OCI-M1 (cell line): ENCODE results near the gene WNK2.
"Not testable (repeated sequence)": the region's sequence is repeated elsewhere in the genome, so short reads cannot be mapped to it uniquely, and the experiment has no call there.

Experiments
- DNase-seq: peaks from one replicate; lab custom pipeline; 2025; lab: John Stamatoyannopoulos, UW

WNK2 gene

GRCh38 chr9:93307468-93308157, 123.7 kb downstream of the WNK2 start:
- DNase-seq: no peak

- no peak for DNase-seq
Observed at GRCh38 chr9:93308158-93308602, 124.2 kb downstream of the WNK2 start.

GRCh38 chr9:93308676-93309075, 124.7 kb downstream of the WNK2 start:
- no peak for DNase-seq

- DNase-seq: no peak
Observed at GRCh38 chr9:93309889-93310425, 126.0 kb downstream of the WNK2 start.

- no peak for DNase-seq
Observed at GRCh38 chr9:93315118-93315517, 131.2 kb downstream of the WNK2 start.

- DNase-seq: no peak
Observed at GRCh38 chr9:93315960-93316359, 132.0 kb downstream of the WNK2 start.

GRCh38 chr9:93316726-93317494, 133.0 kb downstream of the WNK2 start:
- DNase-seq: no peak

- no peak for DNase-seq
Observed at GRCh38 chr9:93317495-93318094, 133.7 kb downstream of the WNK2 start.

- no peak for DNase-seq
Observed at GRCh38 chr9:93318480-93318879, 134.5 kb downstream of the WNK2 start.

- DNase-seq: no peak
Observed at GRCh38 chr9:93319301-93319991, 135.5 kb downstream of the WNK2 start.

GRCh38 chr9:93319992-93320500, 136.1 kb downstream of the WNK2 start:
- no peak for DNase-seq

- DNase-seq: no peak
Observed at GRCh38 chr9:93320591-93321219, 136.8 kb downstream of the WNK2 start.

GRCh38 chr9:93321220-93321610, 137.3 kb downstream of the WNK2 start:
- DNase-seq: no peak

- DNase-seq: not testable (repeated sequence)
Observed at GRCh38 chr9:93323446-93323954, 139.6 kb downstream of the WNK2 start.

- DNase-seq: no peak
Observed at GRCh38 chr9:93324191-93324834, 140.4 kb downstream of the WNK2 start.

GRCh38 chr9:93325307-93326035, 141.5 kb downstream of the WNK2 start:
- DNase-seq: no peak

- DNase-seq: no peak
Observed at GRCh38 chr9:93326056-93326455, 142.1 kb downstream of the WNK2 start.

GRCh38 chr9:93326654-93327053, 142.7 kb downstream of the WNK2 start:
- DNase-seq: no peak

GRCh38 chr9:93329629-93330280, 145.8 kb downstream of the WNK2 start:
- DNase-seq: no peak

GRCh38 chr9:93332317-93332716, 148.4 kb downstream of the WNK2 start:
- no peak for DNase-seq
